Gastroesophageal sphincter (tissue), 3 donors: ENCODE measurements around the gene ESRRA.

Experiments
- CTCF ChIP-seq, 4 experiments: fragments of 200-600 bp in 2 of 4; fragments of 450-650 bp in 2 of 4; sonication (generic) in 1 of 4; IDR thresholded peaks; one replicate each; pipeline ENCODE4 v1.5.1; 2017 to 2019; ENCODE audit warnings: antibody characterized with exemption in 4 of 4, mild to moderate bottlenecking in 2 of 4, moderate library complexity in 2 of 4
- POLR2A ChIP-seq, 2 donors: fragments of 450-650 bp; IDR thresholded peaks; one replicate each; pipeline ENCODE4 v1.6.1; 2017; ENCODE audit warnings: antibody characterized with exemption in 2 of 2, mild to moderate bottlenecking in 2 of 2, moderate library complexity in 1 of 2

- peak in 1 of 4 experiments; percentile 17 for TF ChIP-seq CTCF (IDR thresholded peaks at IDR 0.05)
- TF ChIP-seq POLR2A (IDR thresholded peaks at IDR 0.05): peak; percentile 33 to 40
Observed at GRCh38 chr11:64284962-64285884, 20.1 kb upstream of the ESRRA start, which contains the start of gene GPR137.
